ENCODE data around the gene DPP4. TPM values are rescaled to one million over a fixed set of nuclear protein-coding genes. Genes with fewer than 3 reads are reported as not detected.

The DPP4 gene
- polyA plus RNA-seq, 1 experiment, result 10.3 TPM

- ChIA-PET CTCF (no interaction called here), POLR2A (no interaction called here)
- TF ChIP-seq, protein P1, sequence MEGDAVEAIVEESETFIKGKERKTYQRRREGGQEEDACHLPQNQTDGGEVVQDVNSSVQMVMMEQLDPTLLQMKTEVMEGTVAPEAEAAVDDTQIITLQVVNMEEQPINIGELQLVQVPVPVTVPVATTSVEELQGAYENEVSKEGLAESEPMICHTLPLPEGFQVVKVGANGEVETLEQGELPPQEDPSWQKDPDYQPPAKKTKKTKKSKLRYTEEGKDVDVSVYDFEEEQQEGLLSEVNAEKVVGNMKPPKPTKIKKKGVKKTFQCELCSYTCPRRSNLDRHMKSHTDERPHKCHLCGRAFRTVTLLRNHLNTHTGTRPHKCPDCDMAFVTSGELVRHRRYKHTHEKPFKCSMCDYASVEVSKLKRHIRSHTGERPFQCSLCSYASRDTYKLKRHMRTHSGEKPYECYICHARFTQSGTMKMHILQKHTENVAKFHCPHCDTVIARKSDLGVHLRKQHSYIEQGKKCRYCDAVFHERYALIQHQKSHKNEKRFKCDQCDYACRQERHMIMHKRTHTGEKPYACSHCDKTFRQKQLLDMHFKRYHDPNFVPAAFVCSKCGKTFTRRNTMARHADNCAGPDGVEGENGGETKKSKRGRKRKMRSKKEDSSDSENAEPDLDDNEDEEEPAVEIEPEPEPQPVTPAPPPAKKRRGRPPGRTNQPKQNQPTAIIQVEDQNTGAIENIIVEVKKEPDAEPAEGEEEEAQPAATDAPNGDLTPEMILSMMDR (IDR thresholded peaks at IDR 0.05; ENCODE audit: insufficient read depth, low read depth, low read length), result no peak
- DNase-seq (ENCODE audit: low read depth), result no peak
- H3K4me3 ChIP-seq (ENCODE audit: low read depth, low read length), result no peak overlapping the region
- no peaks in the 10 kb centered on the region for H3K36me3 ChIP-seq (ENCODE audit: control insufficient read depth, insufficient read depth, low read length)
- no peaks in the 10 kb centered on the region for H3K27me3 ChIP-seq (ENCODE audit: control insufficient read depth, insufficient read depth, low read length)
These were observed 97.7 kb downstream of the DPP4 start for GRCh38 chr2:161976295-161976694.

DNA sequence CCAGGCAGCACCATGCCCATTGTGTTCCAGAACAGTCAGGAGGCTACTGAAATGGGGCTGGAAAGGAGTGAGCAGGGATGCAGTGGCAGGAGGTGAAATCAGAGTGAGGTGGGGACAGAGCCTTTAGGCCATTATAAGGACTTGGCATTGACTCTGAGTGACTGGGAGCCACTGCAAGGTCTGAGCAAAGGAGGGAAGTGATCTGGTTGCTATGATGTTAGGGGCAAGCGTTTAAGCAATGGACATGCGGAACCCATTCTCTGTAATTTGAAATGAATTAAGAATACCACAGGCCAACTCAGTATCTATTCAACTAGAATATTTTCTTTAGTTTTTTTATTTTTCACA, 98.2 kb downstream of the DPP4 start:
- TF ChIP-seq, protein P1 (IDR thresholded peaks at IDR 0.05; ENCODE audit: insufficient read depth, low read depth, low read length), result no peak
- DNase-seq (ENCODE audit: low read depth), result no peak
- ChIA-PET POLR2A (no interaction called here), CTCF (no interaction called here)
- Histone ChIP-seq H3K4me3 (ENCODE audit: low read depth, low read length) (no peak overlapping the region), H3K27me3 (ENCODE audit: control insufficient read depth, insufficient read depth, low read length) (no peaks in the 10 kb centered on the region), H3K36me3 (ENCODE audit: control insufficient read depth, insufficient read depth, low read length) (no peaks in the 10 kb centered on the region)

DNA sequence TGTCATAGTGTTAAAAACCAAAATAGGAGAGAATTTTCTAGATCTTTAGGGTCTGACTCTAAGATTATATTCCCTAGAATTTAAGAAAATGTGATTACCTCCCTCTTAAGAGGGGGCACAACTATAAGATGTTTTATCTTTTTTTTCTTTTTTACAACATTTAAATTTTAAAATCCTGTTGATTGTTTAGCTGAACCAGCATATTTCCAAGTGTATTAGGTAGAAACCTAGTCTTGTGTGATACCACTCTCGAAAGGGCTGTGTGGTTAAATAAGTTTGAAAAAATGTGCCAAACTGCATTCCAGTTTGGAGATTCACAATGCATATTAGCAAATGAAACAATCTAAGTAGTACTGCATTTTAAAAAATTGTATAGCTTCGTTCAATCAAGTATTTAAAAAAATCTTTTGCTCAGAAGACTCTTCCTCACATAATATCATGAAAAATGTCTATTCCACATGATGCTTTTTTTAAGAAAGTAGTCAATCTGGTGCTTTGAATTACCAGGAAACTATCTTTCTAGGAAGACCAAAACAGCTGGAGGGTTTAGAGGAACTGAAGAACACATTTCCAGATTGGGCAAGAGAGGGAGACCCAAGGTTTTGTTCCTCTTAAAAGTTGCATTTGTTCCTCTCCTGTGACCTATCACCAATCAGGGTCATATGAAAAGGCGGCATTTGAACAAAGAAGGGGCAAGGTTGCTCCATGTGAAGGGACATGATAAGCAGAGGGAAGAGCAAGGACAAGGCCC, 98.8 kb downstream of the DPP4 start:
- TF ChIP-seq, protein P1 (IDR thresholded peaks at IDR 0.05; ENCODE audit: insufficient read depth, low read depth, low read length), result no peak
- no peaks in the 10 kb centered on the region for H3K27me3 ChIP-seq (ENCODE audit: control insufficient read depth, insufficient read depth, low read length)
- ChIA-PET POLR2A (no interaction called here), CTCF (no interaction called here)
- H3K36me3 ChIP-seq (ENCODE audit: control insufficient read depth, insufficient read depth, low read length), result no peaks in the 10 kb centered on the region
- no peak for DNase-seq (ENCODE audit: low read depth)
- no peak overlapping the region for H3K4me3 ChIP-seq (ENCODE audit: low read depth, low read length)

DNA sequence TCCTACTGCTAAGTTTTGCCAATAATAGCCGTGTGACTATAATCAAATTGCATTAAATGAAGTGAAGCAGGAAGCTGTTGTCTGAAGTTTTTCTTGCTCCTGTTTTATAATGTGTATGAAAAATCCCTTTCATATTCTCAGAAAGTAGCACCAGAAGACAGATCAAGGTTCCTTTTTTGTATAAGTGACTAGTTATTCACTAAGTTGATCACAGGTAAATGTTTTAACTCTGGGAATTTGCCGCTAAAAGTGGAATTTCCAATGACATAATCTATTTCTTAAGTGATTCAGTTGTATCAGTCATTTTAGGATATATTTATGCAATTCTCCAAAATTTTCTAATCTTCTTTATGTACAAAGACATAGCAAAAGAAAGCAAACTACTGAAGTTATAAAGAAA, 99.6 kb downstream of the DPP4 start:
- TF ChIP-seq, protein P1 (IDR thresholded peaks at IDR 0.05; ENCODE audit: insufficient read depth, low read depth, low read length), result no peak
- Histone ChIP-seq H3K36me3 (ENCODE audit: control insufficient read depth, insufficient read depth, low read length) (no peaks in the 10 kb centered on the region), H3K27me3 (ENCODE audit: control insufficient read depth, insufficient read depth, low read length) (no peaks in the 10 kb centered on the region), H3K4me3 (ENCODE audit: low read depth, low read length) (no peak overlapping the region)
- DNase-seq (ENCODE audit: low read depth), result no peak
- POLR2A ChIA-PET, result no interaction called here
- CTCF ChIA-PET, result no interaction called here

DNA sequence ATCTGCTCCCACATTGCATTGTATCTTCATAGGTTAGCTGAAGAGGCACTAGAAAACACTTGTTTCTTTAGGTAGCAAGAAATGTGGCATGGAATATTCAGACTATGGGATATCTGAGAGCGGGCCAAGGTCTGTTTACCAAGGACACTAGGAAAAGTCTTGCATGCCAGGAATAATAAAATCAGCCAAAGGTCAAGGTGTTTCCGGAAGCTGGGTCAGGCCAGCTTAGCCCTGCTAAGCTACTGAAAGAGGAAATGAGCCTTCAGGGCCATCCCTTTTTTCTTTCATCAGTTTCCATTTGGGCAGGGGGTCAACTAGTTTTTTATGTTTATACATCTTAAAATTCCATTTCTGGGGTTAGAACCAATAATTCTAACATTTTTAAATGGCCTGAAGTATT, 101.1 kb downstream of the DPP4 start:
- POLR2A ChIA-PET, result no interaction called here
- CTCF ChIA-PET, result interaction anchor here (1.2 to 1.6 kb wide), 2 partner anchors 15 to 27 kb away, joined by 3 to 4 read pairs; no protein-coding TSS in a partner anchor
- no peak for DNase-seq (ENCODE audit: low read depth)
- no peaks in the 10 kb centered on the region for H3K36me3 ChIP-seq (ENCODE audit: control insufficient read depth, insufficient read depth, low read length)
- TF ChIP-seq, protein P1 (IDR thresholded peaks at IDR 0.05; ENCODE audit: insufficient read depth, low read depth, low read length), result no peak
- H3K27me3 ChIP-seq (ENCODE audit: control insufficient read depth, insufficient read depth, low read length), result no peaks in the 10 kb centered on the region
- no peak overlapping the region for H3K4me3 ChIP-seq (ENCODE audit: low read depth, low read length)
